H1 (cell line): ENCODE results near the gene MAML3. TPM values are rescaled to one million over a fixed set of nuclear protein-coding genes. Genes with fewer than 3 reads are reported as not detected.

ENCODE experiments used
- GABPA ChIP-seq: IDR thresholded peaks from 2 replicates; pipeline ENCODE4 v1.6.1; 2011; ENCODE audit warnings: mild to moderate bottlenecking, low read length, moderate library complexity, borderline replicate concordance; ENCODE audit not compliant: insufficient read depth
- MAFK ChIP-seq: IDR thresholded peaks from 2 replicates; pipeline ENCODE4 v1.6.1; 2012; ENCODE audit warnings: low read depth, mild to moderate bottlenecking, improper control_type of control experiment, low read length
- polyA plus RNA-seq, 7 experiments: library from polyadenylated mRNA; depleted of rRNA in 3 of 7; stranded (reverse) in 5 of 7; unstranded in 2 of 7; fragments of >200 nt in 5 of 7; fragments of 200-250 nt in 2 of 7; gene quantifications; 1 replicate in 5 of 7; 2 replicates in 1 of 7; 4 replicates in 1 of 7; pipeline versions ENCODE4 v1.2.1 to v1.2.3, GENCODE V29; 2011 to 2013; ENCODE audit warnings: missing spikeins in 2 of 7, mixed read lengths in 2 of 7
- total RNA-seq: library from RNA; stranded (reverse); fragmentation: NEBNext Ultra II Directional; extraction: Animal tissue kit (Norgen Biotek cat#: 25700); gene quantifications from 2 replicates; pipeline ENCODE4 v1.2.1, GENCODE V29; 2021

The MAML3 gene
- total and polyA plus RNA-seq, 2 of the 8 experiments (the other 6 are each of a cell fraction or from before 2014, with no cell fraction given), result 2.1 to 5.7 TPM

DNA sequence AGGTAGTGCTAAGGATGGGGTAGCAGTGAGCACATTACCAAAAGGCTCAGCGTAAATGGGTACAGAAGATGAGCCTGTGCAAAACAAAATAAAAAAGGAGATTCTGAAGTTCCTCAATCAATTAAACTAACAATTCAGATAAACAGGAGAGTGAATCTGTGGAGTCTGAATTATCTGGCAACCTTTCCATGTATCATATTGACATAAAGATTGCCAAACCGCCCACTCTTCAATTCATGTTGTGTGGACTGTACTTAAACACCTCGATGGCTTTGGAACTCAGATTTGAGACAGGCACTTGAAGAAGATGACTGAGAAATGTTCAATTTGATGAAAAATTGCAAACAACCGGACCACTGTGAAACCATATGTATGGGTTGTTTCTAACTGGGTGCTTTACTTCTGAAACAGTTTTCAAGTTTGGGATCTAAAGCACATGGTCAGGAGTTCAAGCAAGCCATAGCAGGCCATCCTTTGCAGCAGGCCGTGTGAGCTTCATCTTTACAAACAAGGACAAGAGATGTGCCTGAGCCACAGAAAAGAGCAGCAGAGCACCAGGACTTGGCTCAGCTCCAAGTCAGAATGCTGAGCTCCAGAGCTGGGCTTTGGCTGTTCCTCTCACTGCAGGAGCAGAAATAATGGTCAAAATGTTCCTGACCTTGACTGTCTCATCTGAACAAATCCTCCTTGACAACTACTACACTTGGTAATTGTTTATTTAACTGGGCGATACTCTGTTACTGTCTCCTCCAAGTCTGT lies 380.2 kb downstream of the MAML3 start (continued):
- no peak for TF ChIP-seq MAFK
- no peak for TF ChIP-seq GABPA
- TF ChIP-seq, all 59 proteins: peak for 0
